Esophagus muscularis mucosa (tissue), 4 donors: ENCODE measurements around the gene KRT86.

Experiments used
- EP300 ChIP-seq: sonication (generic); formaldehyde crosslinking; IDR thresholded peaks from one replicate; pipeline ENCODE4 v1.6.1; 2017; ENCODE audit warnings: antibody characterized with exemption
- POLR2A ChIP-seq: fragments of 450-650 bp; IDR thresholded peaks from one replicate; pipeline ENCODE4 v1.6.1; 2017; ENCODE audit warnings: antibody characterized with exemption, moderate library complexity, mild to moderate bottlenecking, low read depth
- POLR2AphosphoS5 ChIP-seq, 2 donors: sonication (generic); formaldehyde crosslinking; IDR thresholded peaks; one replicate each; pipeline ENCODE4 v1.6.1; 2017; ENCODE audit warnings: antibody characterized with exemption in 2 of 2
- TF ChIP-seq, protein P1 (sequence below), 3 experiments: fragments of 200-600 bp in 2 of 3; fragments of 450-650 bp in 1 of 3; sonication (generic) in 2 of 3; IDR thresholded peaks; one replicate each; pipeline ENCODE4 v1.5.1; 2017 to 2019; ENCODE audit warnings: antibody characterized with exemption in 3 of 3, mild to moderate bottlenecking in 2 of 3, moderate library complexity in 1 of 3

DNA sequence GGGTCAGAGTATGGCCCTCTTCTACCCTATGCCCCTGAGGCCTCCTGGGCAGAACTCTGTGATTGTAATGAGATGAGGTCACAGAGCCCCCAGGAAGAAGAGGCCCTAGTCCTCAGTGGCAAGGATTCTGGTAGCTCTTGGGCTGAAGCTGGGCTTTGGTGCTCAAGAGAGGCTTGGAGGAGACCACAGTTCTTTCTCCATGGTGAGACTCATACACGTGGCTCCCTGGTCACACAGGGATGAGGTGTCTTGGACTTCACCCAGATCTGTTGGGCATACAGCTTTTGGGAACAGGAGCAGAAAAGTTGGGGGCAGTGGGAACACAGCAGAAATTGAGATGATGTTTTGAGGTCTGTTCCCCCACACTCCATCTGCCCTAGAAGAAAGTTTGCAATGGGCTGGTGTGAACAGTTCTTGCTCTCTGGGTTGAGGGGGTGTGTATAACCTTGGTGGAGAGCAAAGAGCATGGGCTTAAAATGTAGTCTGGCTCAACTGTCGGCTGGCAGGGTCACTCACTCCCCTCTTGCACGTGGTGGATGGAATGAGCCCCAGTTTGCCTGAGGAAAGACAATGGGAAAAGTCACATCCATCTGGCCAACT lies at the start of gene KRT86:
- TF ChIP-seq, protein P1, sequence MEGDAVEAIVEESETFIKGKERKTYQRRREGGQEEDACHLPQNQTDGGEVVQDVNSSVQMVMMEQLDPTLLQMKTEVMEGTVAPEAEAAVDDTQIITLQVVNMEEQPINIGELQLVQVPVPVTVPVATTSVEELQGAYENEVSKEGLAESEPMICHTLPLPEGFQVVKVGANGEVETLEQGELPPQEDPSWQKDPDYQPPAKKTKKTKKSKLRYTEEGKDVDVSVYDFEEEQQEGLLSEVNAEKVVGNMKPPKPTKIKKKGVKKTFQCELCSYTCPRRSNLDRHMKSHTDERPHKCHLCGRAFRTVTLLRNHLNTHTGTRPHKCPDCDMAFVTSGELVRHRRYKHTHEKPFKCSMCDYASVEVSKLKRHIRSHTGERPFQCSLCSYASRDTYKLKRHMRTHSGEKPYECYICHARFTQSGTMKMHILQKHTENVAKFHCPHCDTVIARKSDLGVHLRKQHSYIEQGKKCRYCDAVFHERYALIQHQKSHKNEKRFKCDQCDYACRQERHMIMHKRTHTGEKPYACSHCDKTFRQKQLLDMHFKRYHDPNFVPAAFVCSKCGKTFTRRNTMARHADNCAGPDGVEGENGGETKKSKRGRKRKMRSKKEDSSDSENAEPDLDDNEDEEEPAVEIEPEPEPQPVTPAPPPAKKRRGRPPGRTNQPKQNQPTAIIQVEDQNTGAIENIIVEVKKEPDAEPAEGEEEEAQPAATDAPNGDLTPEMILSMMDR (IDR thresholded peaks at IDR 0.05) = no peak
- TF ChIP-seq EP300 = no peak
- no peak for TF ChIP-seq POLR2A
- no peak for TF ChIP-seq POLR2AphosphoS5 (IDR thresholded peaks at IDR 0.05)
